GM12864 (cell line): ENCODE results near the gene LEFTY1.
A peak's percentile ranks its signal among the peaks of the same experiment; 100 is the strongest.
"Not testable (repeated sequence)": the region's sequence is repeated elsewhere in the genome, so short reads cannot be mapped to it uniquely, and the experiment has no call there.

ENCODE experiments used
- DNase-seq: peaks from one replicate; pipeline ENCODE4 v3.0.0-alpha.2; 2011; ENCODE audit warnings: low read depth
- H3K4me3 ChIP-seq: 2 replicates; pipeline ENCODE4 v1.5.1; 2011; ENCODE audit warnings: mild to moderate bottlenecking, low read depth, low read length, control low read depth
- CTCF ChIP-seq: IDR thresholded peaks from 2 replicates; pipeline ENCODE4 v1.5.1; 2011; ENCODE audit warnings: low read depth, mild to moderate bottlenecking, moderate library complexity, low read length, control low read depth, inconsistent platforms; ENCODE audit errors: missing control alignments

The LEFTY1 gene

GRCh38 chr1:225931270-225932136 lies 42.6 kb upstream of the LEFTY1 start:
- no peak overlapping the region for H3K4me3 ChIP-seq
- DNase-seq: no peak
- TF ChIP-seq CTCF: no peak

GRCh38 chr1:225930566-225930965 lies 41.6 kb upstream of the LEFTY1 start:
- TF ChIP-seq CTCF: no peak
- no peak for DNase-seq
- H3K4me3 ChIP-seq: no peak overlapping the region

- DNase-seq, H3K4me3 ChIP-seq: not testable (repeated sequence)
Measured at GRCh38 chr1:225929462-225929861, 40.5 kb upstream of the LEFTY1 start.

DNA sequence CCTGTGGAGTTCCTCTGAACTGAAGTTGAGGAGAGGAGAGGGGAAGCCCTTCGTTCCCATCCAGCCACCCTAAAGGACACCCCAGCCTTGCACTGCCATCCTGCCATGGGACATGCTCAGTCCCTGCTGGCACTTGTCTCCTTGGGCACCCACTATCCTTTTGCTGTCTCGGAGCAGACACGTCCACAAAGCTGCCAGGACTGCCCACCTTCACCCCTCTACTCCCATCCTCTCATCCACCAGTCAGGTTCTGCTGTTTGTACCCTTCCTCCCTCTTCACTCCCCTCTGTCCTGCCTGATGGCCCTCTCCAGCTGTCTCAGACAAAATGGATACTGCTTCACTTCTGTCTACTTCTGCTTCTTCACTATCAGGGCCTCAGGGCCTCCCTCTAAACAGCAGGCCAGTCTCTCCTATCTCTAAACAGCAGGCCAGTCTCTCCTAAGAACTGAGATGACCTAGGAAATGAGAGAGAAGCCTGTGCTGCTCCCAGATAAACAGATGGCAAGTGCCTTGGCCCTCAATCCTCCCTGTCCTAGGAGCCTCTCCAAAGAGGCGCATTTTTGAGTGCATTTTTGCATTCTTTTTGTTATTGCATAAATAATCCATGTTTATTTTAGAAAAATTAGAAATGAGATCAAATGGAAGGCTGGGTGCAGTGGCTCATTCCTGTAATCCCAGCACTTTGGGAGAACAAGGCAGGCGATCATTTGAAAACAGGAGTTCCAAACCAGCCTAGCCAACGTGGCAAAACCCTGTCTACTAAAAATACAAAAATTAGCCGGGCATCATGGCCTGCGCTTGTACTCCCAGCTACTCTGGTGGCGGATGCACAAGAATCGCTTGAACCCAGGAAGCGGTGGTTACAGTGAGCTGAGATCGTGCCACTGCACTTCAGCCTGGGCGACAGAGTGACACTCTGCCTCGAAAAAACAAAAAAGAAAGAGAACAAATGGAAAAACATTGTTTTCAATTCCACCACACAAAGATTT lies 39.5 kb upstream of the LEFTY1 start:
- no peak overlapping the region for H3K4me3 ChIP-seq
- no peak for DNase-seq
- TF ChIP-seq CTCF: no peak

GRCh38 chr1:225926551-225927113 lies 37.7 kb upstream of the LEFTY1 start:
- TF ChIP-seq CTCF: no peak
- no peak overlapping the region for H3K4me3 ChIP-seq

GRCh38 chr1:225923692-225924555 lies 35.0 kb upstream of the LEFTY1 start, which contains the start of gene PYCR2:
TSS of gene PYCR2 (minus strand) at chr1:225924250. CDS start at chr1:225924110, 140 bp downstream.
- TF ChIP-seq CTCF: no peak
- DNase-seq: peak; percentile 86
- peak within 1 kb of the TSS; percentile 91 for H3K4me3 ChIP-seq

More at GRCh38 chr1:225926551-225927113, 37.7 kb upstream of the LEFTY1 start:
- DNase-seq: no peak
